RWPE2 (cell line): ENCODE measurements around the gene KRTAP9-1.
"Not testable (repeated sequence)": the region's sequence is repeated elsewhere in the genome, so short reads cannot be mapped to it uniquely, and the experiment has no call there.

Experiments used
- ATAC-seq: fragments of 200-7000 bp; cut with Tn5 transposase; 3 replicates; pipeline ENCODE4 v1.9.1; 2021; ENCODE audit warnings: low read depth
- DNase-seq: peaks from one replicate; pipeline ENCODE4 v3.0.0-alpha.2; 2020; ENCODE audit warnings: low spot score
- H3K27ac ChIP-seq: fragments of 450-650 bp; 2 replicates; pipeline ENCODE4 v1.5.1; 2017; ENCODE audit warnings: mild to moderate bottlenecking; ENCODE audit not compliant: poor library complexity, severe bottlenecking
- H3K27me3 ChIP-seq: fragments of 250-450 bp; sonication (Bioruptor Pico); 2 replicates; pipeline ENCODE4 v1.5.1; 2021; ENCODE audit warnings: mild to moderate bottlenecking, moderate library complexity; ENCODE audit not compliant: insufficient read depth, poor library complexity, severe bottlenecking
- H3K36me3 ChIP-seq: fragments of 250-450 bp; sonication (Bioruptor Pico); 2 replicates; pipeline ENCODE4 v1.5.1; 2020; ENCODE audit warnings: low read depth, mild to moderate bottlenecking, moderate library complexity
- H3K4me1 ChIP-seq: fragments of 250-450 bp; sonication (Bioruptor Pico); 2 replicates; pipeline ENCODE4 v1.5.1; 2021; ENCODE audit warnings: mild to moderate bottlenecking, moderate library complexity; ENCODE audit not compliant: insufficient read depth, poor library complexity, severe bottlenecking
- H3K4me3 ChIP-seq: fragments of 250-450 bp; sonication (Bioruptor Pico); 2 replicates; pipeline ENCODE4 v1.5.1; 2021; ENCODE audit warnings: mild to moderate bottlenecking, moderate library complexity; ENCODE audit not compliant: severe bottlenecking
- H3K9me3 ChIP-seq: fragments of 250-450 bp; sonication (Bioruptor Pico); 2 replicates; pipeline ENCODE4 v1.5.1; 2021; ENCODE audit warnings: mild to moderate bottlenecking, moderate library complexity; ENCODE audit not compliant: severe bottlenecking
- TF ChIP-seq, protein P1 (sequence below): fragments of 450-650 bp; IDR thresholded peaks from one replicate; pipeline ENCODE4 v1.5.1; 2017; ENCODE audit warnings: mild to moderate bottlenecking, moderate library complexity; ENCODE audit not compliant: poor library complexity, severe bottlenecking

Gene KRTAP9-1

DNA sequence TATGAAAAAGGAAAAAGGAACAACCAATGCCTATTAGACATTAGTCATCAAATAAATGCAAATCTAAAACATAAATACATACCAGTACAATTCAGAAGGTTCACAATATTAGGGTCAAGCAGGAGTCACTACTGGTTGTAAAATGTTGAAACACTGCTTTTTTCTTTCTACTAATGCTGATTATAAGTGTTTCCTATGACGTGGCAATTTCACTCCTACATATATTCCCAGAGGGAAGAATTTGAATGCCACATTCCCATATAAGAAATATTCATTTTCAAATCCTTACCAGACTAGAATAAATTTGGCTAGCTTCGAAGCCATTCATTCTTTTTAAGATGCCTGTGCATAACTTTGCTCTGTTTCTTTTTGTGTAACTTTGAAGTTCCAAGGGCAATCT lies 34.1 kb downstream of the KRTAP9-1 start:
- no peak for DNase-seq
- no peaks in the 10 kb centered on the region for H3K4me1 ChIP-seq
- H3K4me3 ChIP-seq, result no peak overlapping the region
- no peak overlapping the region for H3K27ac ChIP-seq
- H3K27me3 ChIP-seq, result no peaks in the 10 kb centered on the region
- H3K9me3 ChIP-seq, result no peaks in the 10 kb centered on the region
- no peaks in the 10 kb centered on the region for H3K36me3 ChIP-seq
- no peak for ATAC-seq
- TF ChIP-seq, protein P1, sequence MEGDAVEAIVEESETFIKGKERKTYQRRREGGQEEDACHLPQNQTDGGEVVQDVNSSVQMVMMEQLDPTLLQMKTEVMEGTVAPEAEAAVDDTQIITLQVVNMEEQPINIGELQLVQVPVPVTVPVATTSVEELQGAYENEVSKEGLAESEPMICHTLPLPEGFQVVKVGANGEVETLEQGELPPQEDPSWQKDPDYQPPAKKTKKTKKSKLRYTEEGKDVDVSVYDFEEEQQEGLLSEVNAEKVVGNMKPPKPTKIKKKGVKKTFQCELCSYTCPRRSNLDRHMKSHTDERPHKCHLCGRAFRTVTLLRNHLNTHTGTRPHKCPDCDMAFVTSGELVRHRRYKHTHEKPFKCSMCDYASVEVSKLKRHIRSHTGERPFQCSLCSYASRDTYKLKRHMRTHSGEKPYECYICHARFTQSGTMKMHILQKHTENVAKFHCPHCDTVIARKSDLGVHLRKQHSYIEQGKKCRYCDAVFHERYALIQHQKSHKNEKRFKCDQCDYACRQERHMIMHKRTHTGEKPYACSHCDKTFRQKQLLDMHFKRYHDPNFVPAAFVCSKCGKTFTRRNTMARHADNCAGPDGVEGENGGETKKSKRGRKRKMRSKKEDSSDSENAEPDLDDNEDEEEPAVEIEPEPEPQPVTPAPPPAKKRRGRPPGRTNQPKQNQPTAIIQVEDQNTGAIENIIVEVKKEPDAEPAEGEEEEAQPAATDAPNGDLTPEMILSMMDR, result no peak

DNA sequence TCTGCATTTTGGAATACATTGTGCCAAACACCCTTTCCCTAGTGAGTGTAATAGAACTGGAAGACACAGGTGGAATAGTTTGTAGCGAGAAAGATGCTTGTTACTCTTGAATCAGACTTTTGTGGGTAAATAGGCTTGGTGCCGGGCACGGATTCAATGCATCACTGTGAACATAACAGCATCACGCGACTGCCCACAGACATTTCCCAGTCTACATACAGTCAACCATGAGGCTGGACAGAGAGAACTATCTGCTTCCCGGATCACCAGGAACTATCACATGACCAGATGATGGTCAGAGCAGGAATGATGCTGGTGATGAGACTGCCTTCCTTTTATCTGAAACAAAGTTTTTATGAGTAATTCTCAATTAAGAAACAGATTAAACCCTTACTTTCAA lies 36.4 kb downstream of the KRTAP9-1 start:
- Histone ChIP-seq H3K4me1 (no peaks in the 10 kb centered on the region), H3K27ac (no peak overlapping the region), H3K27me3 (no peaks in the 10 kb centered on the region), H3K9me3 (no peaks in the 10 kb centered on the region), H3K36me3 (no peaks in the 10 kb centered on the region), H3K4me3 (no peak overlapping the region)
- ATAC-seq, result no peak
- no peak for DNase-seq
- TF ChIP-seq, protein P1, result no peak

DNA sequence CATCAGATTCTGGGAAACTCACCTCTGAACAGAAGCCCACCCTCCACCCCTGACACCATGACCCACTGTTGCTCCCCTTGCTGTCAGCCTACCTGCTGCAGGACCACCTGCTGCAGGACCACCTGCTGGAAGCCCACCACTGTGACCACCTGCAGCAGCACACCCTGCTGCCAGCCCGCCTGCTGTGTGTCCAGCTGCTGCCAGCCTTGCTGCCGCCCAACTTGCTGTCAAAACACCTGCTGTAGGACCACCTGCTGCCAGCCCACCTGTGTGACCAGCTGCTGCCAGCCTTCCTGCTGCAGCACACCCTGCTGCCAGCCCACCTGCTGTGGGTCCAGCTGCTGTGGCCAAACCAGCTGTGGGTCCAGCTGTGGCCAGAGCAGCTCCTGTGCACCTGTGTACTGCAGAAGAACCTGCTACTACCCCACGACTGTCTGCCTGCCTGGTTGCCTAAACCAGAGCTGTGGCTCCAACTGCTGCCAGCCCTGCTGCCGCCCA lies 37.0 kb downstream of the KRTAP9-1 start, which contains the start of gene KRTAP9-2:
TSS of gene KRTAP9-2 (plus strand) at position 51 of the 498 bp plus-strand sequence. CDS start at position 58, 7 bp downstream.
- H3K4me1 ChIP-seq, ATAC-seq, H3K9me3 ChIP-seq, H3K27me3 ChIP-seq, H3K36me3 ChIP-seq, DNase-seq, H3K4me3 ChIP-seq, H3K27ac ChIP-seq: not testable (repeated sequence)

DNA sequence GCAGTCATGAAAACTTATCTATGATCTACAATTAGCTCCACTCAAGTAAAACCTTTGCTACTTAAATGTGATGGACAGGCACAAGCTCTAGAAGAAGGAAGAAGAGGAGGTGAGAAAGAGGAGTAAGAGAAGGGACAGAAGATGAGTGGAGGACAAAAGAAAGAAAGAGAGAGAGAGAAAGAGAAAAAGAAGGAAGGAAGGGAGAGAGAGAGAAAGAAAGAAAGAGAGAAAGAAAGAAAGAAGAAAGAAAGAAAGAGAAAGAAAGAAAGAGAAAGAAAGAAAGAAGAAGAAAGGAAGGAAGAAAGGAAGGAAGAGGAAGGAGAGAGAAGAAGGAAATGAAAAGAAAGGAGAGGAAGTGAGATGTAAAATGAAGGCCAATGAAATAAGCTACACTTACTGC lies 40.4 kb downstream of the KRTAP9-1 start:
- DNase-seq (no peak), ATAC-seq (no peak)
- Histone ChIP-seq H3K4me1 (no peaks in the 10 kb centered on the region), H3K4me3 (no peak overlapping the region), H3K9me3 (no peaks in the 10 kb centered on the region), H3K36me3 (no peaks in the 10 kb centered on the region), H3K27me3 (no peaks in the 10 kb centered on the region), H3K27ac (no peak overlapping the region)
- TF ChIP-seq, protein P1, result no peak

DNA sequence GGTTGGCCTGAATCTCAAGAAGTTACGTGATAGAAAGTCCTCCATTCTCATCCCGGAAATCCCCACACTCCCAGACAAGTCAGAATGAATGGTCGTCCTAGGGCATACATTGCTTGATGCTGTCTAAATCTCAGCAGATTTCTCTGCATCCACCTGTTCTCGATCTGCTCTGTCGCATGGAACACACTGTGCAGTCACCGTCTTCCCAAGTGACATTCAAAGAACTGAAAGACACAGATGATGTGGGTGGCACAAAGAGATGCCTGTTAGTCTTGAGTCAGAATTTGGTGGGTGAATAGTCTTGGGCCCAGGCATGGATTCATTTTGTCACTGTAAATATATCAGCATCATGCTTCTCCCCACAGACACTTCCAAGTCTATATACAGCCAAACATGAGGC lies 42.0 kb downstream of the KRTAP9-1 start:
- TF ChIP-seq, protein P1, result no peak
- Histone ChIP-seq H3K4me1 (no peaks in the 10 kb centered on the region), H3K9me3 (no peaks in the 10 kb centered on the region)

DNA sequence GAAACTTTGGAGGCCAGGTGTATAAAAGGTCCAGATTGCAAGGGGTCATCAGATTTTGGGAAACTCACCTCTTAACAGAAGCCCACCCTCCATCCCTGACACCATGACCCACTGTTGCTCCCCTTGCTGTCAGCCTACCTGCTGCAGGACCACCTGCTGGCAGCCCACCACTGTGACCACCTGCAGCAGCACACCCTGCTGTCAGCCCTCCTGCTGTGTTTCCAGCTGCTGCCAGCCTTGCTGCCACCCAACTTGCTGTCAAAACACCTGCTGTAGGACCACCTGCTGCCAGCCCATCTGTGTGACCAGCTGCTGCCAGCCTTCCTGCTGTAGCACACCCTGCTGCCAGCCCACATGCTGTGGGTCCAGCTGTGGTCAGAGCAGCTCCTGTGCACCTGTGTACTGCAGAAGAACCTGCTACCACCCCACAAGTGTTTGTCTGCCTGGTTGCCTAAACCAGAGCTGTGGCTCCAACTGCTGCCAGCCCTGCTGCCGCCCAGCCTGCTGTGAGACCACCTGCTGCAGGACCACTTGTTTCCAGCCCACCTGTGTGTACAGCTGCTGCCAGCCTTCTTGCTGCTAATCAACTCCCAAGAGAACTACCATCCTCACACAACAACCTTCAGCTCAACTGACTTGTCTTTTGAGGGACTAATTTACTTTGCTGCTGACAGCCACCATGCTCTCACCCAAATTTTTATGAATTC lies 42.9 kb downstream of the KRTAP9-1 start, which contains the start of gene KRTAP9-3:
TSS of gene KRTAP9-3 (plus strand) at position 51 of the 707 bp plus-strand sequence. CDS start at position 104, 53 bp downstream.
- ATAC-seq, H3K9me3 ChIP-seq, H3K27ac ChIP-seq, DNase-seq, H3K4me3 ChIP-seq, H3K36me3 ChIP-seq, H3K27me3 ChIP-seq, H3K4me1 ChIP-seq: not testable (repeated sequence)

More for the DNA sequence above, 42.0 kb downstream of the KRTAP9-1 start:
- no peaks in the 10 kb centered on the region for H3K36me3 ChIP-seq
- no peak overlapping the region for H3K27ac ChIP-seq
- H3K27me3 ChIP-seq, result no peaks in the 10 kb centered on the region
- ATAC-seq (no peak), DNase-seq (no peak)
- H3K4me3 ChIP-seq, result no peak overlapping the region

DNA sequence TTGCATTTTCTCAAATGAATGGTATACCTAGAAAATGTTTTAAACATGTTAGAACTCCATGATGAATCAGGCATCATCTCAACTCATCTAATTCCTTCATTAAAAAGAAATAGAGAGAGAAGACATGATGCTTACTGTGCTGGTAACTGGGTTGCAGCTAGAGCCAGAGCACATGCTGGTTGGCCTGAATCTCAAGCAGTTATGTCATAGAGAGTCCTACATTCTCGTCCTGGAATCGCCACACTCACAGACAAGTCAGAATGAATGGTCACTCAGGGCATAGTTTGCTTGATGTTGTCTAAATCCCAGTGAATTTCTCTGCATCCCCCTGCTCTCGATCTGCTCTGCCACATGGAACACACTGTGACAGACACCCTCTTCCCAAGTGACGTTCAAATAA lies 47.4 kb downstream of the KRTAP9-1 start:
- not testable (repeated sequence) for H3K4me1 ChIP-seq, ATAC-seq, H3K36me3 ChIP-seq

DNA sequence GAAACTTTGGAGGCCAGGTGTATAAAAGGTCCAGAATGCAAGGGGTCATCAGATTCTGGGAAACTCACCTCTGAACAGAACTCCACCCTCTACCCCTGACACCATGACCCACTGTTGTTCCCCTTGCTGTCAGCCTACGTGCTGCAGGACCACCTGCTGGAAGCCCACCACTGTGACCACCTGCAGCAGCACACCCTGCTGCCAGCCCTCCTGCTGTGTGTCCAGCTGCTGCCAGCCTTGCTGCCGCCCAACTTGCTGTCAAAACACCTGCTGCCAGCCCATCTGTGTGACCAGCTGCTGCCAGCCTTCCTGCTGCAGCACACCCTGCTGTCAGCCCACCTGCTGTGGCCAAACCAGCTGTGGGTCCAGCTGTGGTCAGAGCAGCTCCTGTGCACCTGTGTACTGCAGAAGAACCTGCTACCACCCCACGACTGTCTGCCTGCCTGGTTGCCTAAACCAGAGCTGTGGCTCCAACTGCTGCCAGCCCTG lies 48.3 kb downstream of the KRTAP9-1 start, which contains the start of gene KRTAP9-8:
TSS of gene KRTAP9-8 (plus strand) at position 51 of the 489 bp plus-strand sequence. CDS start at position 104, 53 bp downstream.
- H3K4me3 ChIP-seq, H3K9me3 ChIP-seq, H3K4me1 ChIP-seq, DNase-seq, H3K36me3 ChIP-seq, H3K27ac ChIP-seq, ATAC-seq, H3K27me3 ChIP-seq: not testable (repeated sequence)

More for the DNA sequence above, 47.4 kb downstream of the KRTAP9-1 start:
- not testable (repeated sequence) for DNase-seq, H3K27me3 ChIP-seq, H3K4me3 ChIP-seq, H3K27ac ChIP-seq, H3K9me3 ChIP-seq
